Testis (tissue), 3 donors: ENCODE measurements around the gene IPO9. TPM values are rescaled to one million over a fixed set of nuclear protein-coding genes. Genes with fewer than 3 reads are reported as not detected.

ENCODE experiments used
- DNase-seq: peaks from one replicate; pipeline ENCODE4 v3.0.0-alpha.2; 2019
- H3K27ac ChIP-seq, 2 donors: fragments of 200-600 bp; sonication (generic); one replicate each; pipeline ENCODE4 v1.5.1; 2019
- H3K27me3 ChIP-seq: fragments of 200-600 bp; sonication (generic); one replicate; pipeline ENCODE4 v1.5.1; 2019
- H3K36me3 ChIP-seq: fragments of 200-600 bp; sonication (generic); one replicate; pipeline ENCODE4 v1.5.1; 2017; ENCODE audit warnings: low read depth; ENCODE audit errors: missing control alignments
- H3K4me1 ChIP-seq: fragments of 200-600 bp; sonication (generic); one replicate; pipeline ENCODE4 v1.5.1; 2019
- H3K4me3 ChIP-seq, 2 donors: fragments of 200-600 bp; sonication (generic); one replicate each; pipeline ENCODE4 v1.5.1; 2017 to 2019
- H3K9me3 ChIP-seq: fragments of 200-600 bp; sonication (generic); one replicate; pipeline ENCODE4 v1.5.1; 2017
- CTCF ChIP-seq, 3 experiments: fragments of 450-650 bp in 2 of 3; fragments of 200-600 bp in 1 of 3; sonication (generic) in 1 of 3; IDR thresholded peaks; one replicate each; pipeline ENCODE4 v1.5.1; 2016 to 2019; ENCODE audit warnings: antibody characterized with exemption in 3 of 3, mild to moderate bottlenecking in 2 of 3, moderate library complexity in 1 of 3
- POLR2A ChIP-seq: fragments of 450-650 bp; IDR thresholded peaks from one replicate; pipeline ENCODE4 v1.6.1; 2017; ENCODE audit warnings: antibody characterized with exemption, mild to moderate bottlenecking, moderate library complexity
- WGBS, 2 donors: methylation state at CpG; one replicate each; pipeline ENCODE4 v1.1.5; 2018; 5-methylcytosine and 5-hydroxymethylcytosine counted together
- intact Hi-C: fragments of 100-400 bp; cut with DNase I; formaldehyde crosslinking; loops from one replicate; pipeline ENCODE4 v1.15.1; 2023; ENCODE audit warnings: low total_unique reads
- polyA plus RNA-seq: library from polyadenylated mRNA; stranded (reverse); fragments of 350-450 nt; fragmentation: Illumina TruSeq; extraction: RNeasy Lipid Tissue Mini Kit (QIAGEN cat#74804); gene quantifications from one replicate; pipeline ENCODE4 v1.2.3, GENCODE V29; 2014; ENCODE audit warnings: low read depth, low replicate concordance; ENCODE audit not compliant: insufficient read depth
- total RNA-seq, 2 donors: library from RNA; depleted of rRNA; stranded (reverse); fragments of >200 nt; gene quantifications; one replicate each; pipeline ENCODE4 v1.2.3, GENCODE V29; 2016

Gene IPO9
- total and polyA plus RNA-seq, 3 donors from 2014 or later: 29.4 to 33.0 (median 30.5) TPM

GRCh38 chr1:201782353-201782752 lies 46.6 kb upstream of the IPO9 start:
- intact Hi-C loops: no loop called here
- Histone ChIP-seq H3K4me1 (peaks cover 4% of the 10 kb centered on the region), H3K27me3 (no peaks in the 10 kb centered on the region), H3K36me3 (no peaks in the 10 kb centered on the region), H3K4me3 (no peak overlapping the region), H3K9me3 (no peaks in the 10 kb centered on the region), H3K27ac (no peak overlapping the region)
- no peak for DNase-seq
- WGBS, 2 donors: 97 to 100% methylated on average over 5 to 12 of the region's 12 CpGs
- TF ChIP-seq CTCF (IDR thresholded peaks at IDR 0.05) (no peak), POLR2A (no peak)

DNA sequence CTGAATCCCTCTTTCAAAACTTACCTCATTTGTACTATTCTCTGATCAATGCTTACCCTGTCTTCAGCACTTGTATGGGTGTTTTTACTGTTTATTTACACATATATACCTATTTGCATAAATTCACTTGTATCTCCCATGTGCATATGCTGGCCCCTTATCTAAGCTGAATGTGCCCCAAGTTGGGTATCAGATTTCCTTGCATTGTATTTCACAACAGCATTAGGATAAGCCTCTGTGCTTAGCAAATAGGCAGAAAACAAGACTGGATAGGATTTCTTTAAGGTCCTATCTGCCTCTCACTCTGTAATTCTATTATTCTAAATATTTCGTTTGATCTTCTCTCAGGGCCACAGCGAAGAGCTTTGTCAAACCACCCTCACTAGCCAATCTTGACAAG lies 45.9 kb upstream of the IPO9 start:
- 86 to 91% methylated on average over 2 of the region's 2 CpGs for WGBS, 2 donors
- intact Hi-C loops: no loop called here
- no peaks in the 10 kb centered on the region for H3K36me3 ChIP-seq

GRCh38 chr1:201783572-201783971 lies 45.4 kb upstream of the IPO9 start:
- 90 to 94% methylated on average over 6 of the region's 6 CpGs for WGBS, 2 donors
- Histone ChIP-seq H3K27ac (no peak overlapping the region), H3K4me1 (peaks cover 4% of the 10 kb centered on the region), H3K36me3 (no peaks in the 10 kb centered on the region), H3K4me3 (no peak overlapping the region), H3K9me3 (no peaks in the 10 kb centered on the region), H3K27me3 (no peaks in the 10 kb centered on the region)
- intact Hi-C loops: no loop called here
- TF ChIP-seq POLR2A (no peak), CTCF (IDR thresholded peaks at IDR 0.05) (no peak)
- no peak for DNase-seq

More for the DNA sequence above, 45.9 kb upstream of the IPO9 start:
- Histone ChIP-seq H3K9me3 (no peaks in the 10 kb centered on the region), H3K4me1 (peaks cover 4% of the 10 kb centered on the region), H3K27me3 (no peaks in the 10 kb centered on the region), H3K4me3 (no peak overlapping the region), H3K27ac (no peak overlapping the region)
- no peak for TF ChIP-seq CTCF (IDR thresholded peaks at IDR 0.05)
- TF ChIP-seq POLR2A: no peak
- DNase-seq: no peak

DNA sequence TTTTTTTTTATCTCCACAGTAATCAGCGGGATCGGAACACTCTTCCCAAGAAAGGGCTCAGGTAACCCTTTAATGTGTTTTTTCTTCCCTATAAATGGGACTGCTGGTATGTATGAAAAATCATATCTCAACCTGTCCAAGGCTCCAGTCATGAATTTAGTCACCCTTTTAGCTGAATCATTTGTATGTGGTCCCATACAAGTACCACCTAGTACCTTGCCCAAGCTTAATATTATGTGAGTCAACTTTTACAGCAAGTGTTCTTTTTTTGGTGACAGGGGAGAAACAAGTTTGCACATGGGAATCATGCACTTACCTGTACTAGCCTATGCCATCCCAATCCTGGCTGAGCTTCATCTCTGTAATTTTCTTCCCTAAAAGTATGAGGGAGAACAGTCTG lies 43.7 kb upstream of the IPO9 start:
- Histone ChIP-seq H3K27ac (no peak overlapping the region), H3K36me3 (no peaks in the 10 kb centered on the region), H3K4me1 (no peaks in the 10 kb centered on the region), H3K27me3 (no peaks in the 10 kb centered on the region), H3K9me3 (no peaks in the 10 kb centered on the region), H3K4me3 (no peak overlapping the region)
- TF ChIP-seq CTCF (IDR thresholded peaks at IDR 0.05) (no peak), POLR2A (no peak)
- WGBS, 2 donors: 89 to 90% methylated on average over 2 of the region's 2 CpGs
- intact Hi-C loops: no loop called here
- no peak for DNase-seq

- H3K9me3 ChIP-seq: no peaks in the 10 kb centered on the region
- intact Hi-C loops: no loop called here
- WGBS, 2 donors: 53 to 67% methylated on average over 5 of the region's 5 CpGs
- no peaks in the 10 kb centered on the region for H3K27me3 ChIP-seq
- peaks cover 11% of the 10 kb centered on the region for H3K4me1 ChIP-seq
- H3K36me3 ChIP-seq: no peaks in the 10 kb centered on the region
- H3K27ac ChIP-seq: no peak overlapping the region
- no peak for DNase-seq
- H3K4me3 ChIP-seq: no peak overlapping the region
- TF ChIP-seq CTCF (IDR thresholded peaks at IDR 0.05): no peak
- no peak for TF ChIP-seq POLR2A
Measured at GRCh38 chr1:201786824-201787223, 42.1 kb upstream of the IPO9 start.
